ENCODE results near the gene PCDHGC3. TPM values are rescaled to one million over a fixed set of nuclear protein-coding genes. Genes with fewer than 3 reads are reported as not detected.
A peak's percentile ranks its signal among the peaks of the same experiment; 100 is the strongest.

The PCDHGC3 gene
- total and polyA plus RNA-seq, 2 experiments from 2014 or later, result 12.9 to 13.8 TPM

GRCh38 chr5:141478321-141478945 lies 2.7 kb downstream of the PCDHGC3 start:
- Histone ChIP-seq H3K27ac (ENCODE audit: low read depth) (no peak overlapping the region), H3K79me2 (replicated peaks; ENCODE audit: insufficient read depth) (peaks cover 4% of the 10 kb centered on the region), H4K20me1 (replicated peaks; ENCODE audit: insufficient read depth) (peaks cover 19% of the 10 kb centered on the region), H3K9me2 (ENCODE audit: insufficient read depth) (no peaks in the 10 kb centered on the region), H3K4me1 (ENCODE audit: insufficient read depth) (peaks cover 11% of the 10 kb centered on the region), H3K4me2 (peak overlapping the region; percentile 60), H3F3A (replicated peaks; ENCODE audit: low read depth) (0 out of 2 replicates have a peak, but pooled peaks cover 4% of the 10 kb centered on the region), H2AFZ (no peak overlapping the region), H3K27me3 (ENCODE audit: insufficient read depth) (peaks cover 39% of the 10 kb centered on the region), H3K36me3 (ENCODE audit: insufficient read depth) (no peaks in the 10 kb centered on the region), H3K4me3 (peak overlapping the region; percentile 44)
- Mint-ChIP-seq H3K27ac (no peak overlapping the region), H3K9me3 (peaks cover 26% of the 10 kb centered on the region), H3K36me3 (ENCODE audit: low read depth) (peaks cover 26% of the 10 kb centered on the region), H3K4me3 (peak overlapping the region; percentile 19; the same call in 1 of the 3 replicates), H3K27me3 (ENCODE audit: insufficient read depth, low read depth, poor library complexity) (peaks cover 29% of the 10 kb centered on the region), H3K4me1 (peaks cover 31% of the 10 kb centered on the region)
- DNase-seq (ENCODE audit: low spot score), result peak; percentile 91
- ATAC-seq, result peak; percentile 58
- peak; percentile 86 to 92 for TF ChIP-seq CTCF (conservative IDR thresholded peaks at IDR 0.05; ENCODE audit: low read depth in 2 of 2)
- no peak for TF ChIP-seq EZH2 (IDR thresholded peaks at IDR 0.05; ENCODE audit: low read depth, unreplicated experiment)
- no peak for TF ChIP-seq EZH2phosphoT487 (IDR thresholded peaks at IDR 0.05; ENCODE audit: unreplicated experiment)
- no peak for TF ChIP-seq REST (IDR thresholded peaks at IDR 0.05; ENCODE audit: unreplicated experiment)

- H3K4me3 Mint-ChIP-seq, result no peak overlapping the region
- 0 out of 2 replicates have a peak, but pooled peaks cover 4% of the 10 kb centered on the region for H3F3A ChIP-seq (replicated peaks; ENCODE audit: low read depth)
- no peak overlapping the region for H3K4me3 ChIP-seq
- peaks cover 20% of the 10 kb centered on the region for H3K4me1 ChIP-seq (ENCODE audit: insufficient read depth)
- H3K27me3 Mint-ChIP-seq (ENCODE audit: insufficient read depth, low read depth, poor library complexity), result peaks cover 30% of the 10 kb centered on the region
- DNase-seq (ENCODE audit: low spot score) (no peak), ATAC-seq (no peak)
- H4K20me1 ChIP-seq (replicated peaks; ENCODE audit: insufficient read depth), result peaks cover 19% of the 10 kb centered on the region
- no peak overlapping the region for H2AFZ ChIP-seq
- no peak overlapping the region for H3K27ac ChIP-seq (ENCODE audit: low read depth)
- H3K9me2 ChIP-seq (ENCODE audit: insufficient read depth), result no peaks in the 10 kb centered on the region
- H3K79me2 ChIP-seq (replicated peaks; ENCODE audit: insufficient read depth), result peaks cover 4% of the 10 kb centered on the region
- peaks cover 26% of the 10 kb centered on the region for H3K36me3 Mint-ChIP-seq (ENCODE audit: low read depth)
- peaks cover 41% of the 10 kb centered on the region for H3K4me1 Mint-ChIP-seq
- H3K9me3 Mint-ChIP-seq, result peaks cover 26% of the 10 kb centered on the region
- H3K36me3 ChIP-seq (ENCODE audit: insufficient read depth), result no peaks in the 10 kb centered on the region
- no peak overlapping the region for H3K27ac Mint-ChIP-seq
- no peak overlapping the region for H3K4me2 ChIP-seq
- H3K27me3 ChIP-seq (ENCODE audit: insufficient read depth), result peaks cover 32% of the 10 kb centered on the region
- TF ChIP-seq CREB1 (CRISPR knock-in tag; IDR thresholded peaks at IDR 0.05; ENCODE audit: low read depth), result no peak
- TF ChIP-seq POLR2AphosphoS5 (IDR thresholded peaks at IDR 0.05; ENCODE audit: low read depth), result no peak
- TF ChIP-seq JUNB (IDR thresholded peaks at IDR 0.05; ENCODE audit: unreplicated experiment), result no peak
- TF ChIP-seq, protein P1, sequence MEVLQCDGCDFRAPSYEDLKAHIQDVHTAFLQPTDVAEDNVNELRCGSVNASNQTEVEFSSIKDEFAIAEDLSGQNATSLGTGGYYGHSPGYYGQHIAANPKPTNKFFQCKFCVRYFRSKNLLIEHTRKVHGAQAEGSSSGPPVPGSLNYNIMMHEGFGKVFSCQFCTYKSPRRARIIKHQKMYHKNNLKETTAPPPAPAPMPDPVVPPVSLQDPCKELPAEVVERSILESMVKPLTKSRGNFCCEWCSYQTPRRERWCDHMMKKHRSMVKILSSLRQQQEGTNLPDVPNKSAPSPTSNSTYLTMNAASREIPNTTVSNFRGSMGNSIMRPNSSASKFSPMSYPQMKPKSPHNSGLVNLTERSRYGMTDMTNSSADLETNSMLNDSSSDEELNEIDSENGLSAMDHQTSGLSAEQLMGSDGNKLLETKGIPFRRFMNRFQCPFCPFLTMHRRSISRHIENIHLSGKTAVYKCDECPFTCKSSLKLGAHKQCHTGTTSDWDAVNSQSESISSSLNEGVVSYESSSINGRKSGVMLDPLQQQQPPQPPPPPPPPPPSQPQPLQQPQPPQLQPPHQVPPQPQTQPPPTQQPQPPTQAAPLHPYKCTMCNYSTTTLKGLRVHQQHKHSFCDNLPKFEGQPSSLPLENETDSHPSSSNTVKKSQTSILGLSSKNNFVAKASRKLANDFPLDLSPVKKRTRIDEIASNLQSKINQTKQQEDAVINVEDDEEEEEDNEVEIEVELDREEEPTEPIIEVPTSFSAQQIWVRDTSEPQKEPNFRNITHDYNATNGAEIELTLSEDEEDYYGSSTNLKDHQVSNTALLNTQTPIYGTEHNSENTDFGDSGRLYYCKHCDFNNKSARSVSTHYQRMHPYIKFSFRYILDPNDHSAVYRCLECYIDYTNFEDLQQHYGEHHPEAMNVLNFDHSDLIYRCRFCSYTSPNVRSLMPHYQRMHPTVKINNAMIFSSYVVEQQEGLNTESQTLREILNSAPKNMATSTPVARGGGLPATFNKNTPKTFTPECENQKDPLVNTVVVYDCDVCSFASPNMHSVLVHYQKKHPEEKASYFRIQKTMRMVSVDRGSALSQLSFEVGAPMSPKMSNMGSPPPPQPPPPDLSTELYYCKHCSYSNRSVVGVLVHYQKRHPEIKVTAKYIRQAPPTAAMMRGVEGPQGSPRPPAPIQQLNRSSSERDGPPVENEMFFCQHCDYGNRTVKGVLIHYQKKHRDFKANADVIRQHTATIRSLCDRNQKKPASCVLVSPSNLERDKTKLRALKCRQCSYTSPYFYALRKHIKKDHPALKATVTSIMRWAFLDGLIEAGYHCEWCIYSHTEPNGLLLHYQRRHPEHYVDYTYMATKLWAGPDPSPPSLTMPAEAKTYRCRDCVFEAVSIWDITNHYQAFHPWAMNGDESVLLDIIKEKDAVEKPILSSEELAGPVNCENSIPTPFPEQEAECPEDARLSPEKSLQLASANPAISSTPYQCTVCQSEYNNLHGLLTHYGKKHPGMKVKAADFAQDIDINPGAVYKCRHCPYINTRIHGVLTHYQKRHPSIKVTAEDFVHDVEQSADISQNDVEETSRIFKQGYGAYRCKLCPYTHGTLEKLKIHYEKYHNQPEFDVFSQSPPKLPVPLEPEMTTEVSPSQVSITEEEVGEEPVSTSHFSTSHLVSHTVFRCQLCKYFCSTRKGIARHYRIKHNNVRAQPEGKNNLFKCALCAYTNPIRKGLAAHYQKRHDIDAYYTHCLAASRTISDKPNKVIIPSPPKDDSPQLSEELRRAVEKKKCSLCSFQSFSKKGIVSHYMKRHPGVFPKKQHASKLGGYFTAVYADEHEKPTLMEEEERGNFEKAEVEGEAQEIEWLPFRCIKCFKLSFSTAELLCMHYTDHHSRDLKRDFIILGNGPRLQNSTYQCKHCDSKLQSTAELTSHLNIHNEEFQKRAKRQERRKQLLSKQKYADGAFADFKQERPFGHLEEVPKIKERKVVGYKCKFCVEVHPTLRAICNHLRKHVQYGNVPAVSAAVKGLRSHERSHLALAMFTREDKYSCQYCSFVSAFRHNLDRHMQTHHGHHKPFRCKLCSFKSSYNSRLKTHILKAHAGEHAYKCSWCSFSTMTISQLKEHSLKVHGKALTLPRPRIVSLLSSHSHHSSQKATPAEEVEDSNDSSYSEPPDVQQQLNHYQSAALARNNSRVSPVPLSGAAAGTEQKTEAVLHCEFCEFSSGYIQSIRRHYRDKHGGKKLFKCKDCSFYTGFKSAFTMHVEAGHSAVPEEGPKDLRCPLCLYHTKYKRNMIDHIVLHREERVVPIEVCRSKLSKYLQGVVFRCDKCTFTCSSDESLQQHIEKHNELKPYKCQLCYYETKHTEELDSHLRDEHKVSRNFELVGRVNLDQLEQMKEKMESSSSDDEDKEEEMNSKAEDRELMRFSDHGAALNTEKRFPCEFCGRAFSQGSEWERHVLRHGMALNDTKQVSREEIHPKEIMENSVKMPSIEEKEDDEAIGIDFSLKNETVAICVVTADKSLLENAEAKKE (CRISPR knock-in tag; IDR thresholded peaks at IDR 0.05), result no peak
- no peak for TF ChIP-seq ZNF331 (CRISPR knock-in tag; IDR thresholded peaks at IDR 0.05; ENCODE audit: low read depth)
Measured at GRCh38 chr5:141479776-141480175, 4.0 kb downstream of the PCDHGC3 start.
